ENCODE data around the gene ACTA1.

Gene ACTA1

GRCh38 chr1:229385853-229386456, 47.9 kb downstream of the ACTA1 start:
- no peak for ATAC-seq (ENCODE audit: low read depth)
- H3K4me3 Mint-ChIP-seq = no peak overlapping the region
- peaks cover 1% of the 10 kb centered on the region for H3K36me3 Mint-ChIP-seq
- H3K4me1 Mint-ChIP-seq = peaks cover 2% of the 10 kb centered on the region
- DNase-seq (ENCODE audit: low spot score in 2 of 2) = no peak
- H3K9me3 Mint-ChIP-seq = no peaks in the 10 kb centered on the region
- peaks cover 15% of the 10 kb centered on the region for H3K27me3 Mint-ChIP-seq
- no peak overlapping the region for H3K27ac Mint-ChIP-seq

- no peak overlapping the region for H3K27ac Mint-ChIP-seq
Measured at GRCh38 chr1:229384822-229385221, 49.1 kb downstream of the ACTA1 start.

GRCh38 chr1:229383961-229384360, 49.9 kb downstream of the ACTA1 start:
- DNase-seq (ENCODE audit: low spot score in 2 of 2) (no peak), ATAC-seq (ENCODE audit: low read depth) (no peak)
- Mint-ChIP-seq H3K36me3 (no peaks in the 10 kb centered on the region), H3K9me3 (no peaks in the 10 kb centered on the region), H3K4me3 (no peak overlapping the region), H3K27ac (no peak overlapping the region), H3K4me1 (peaks cover 2% of the 10 kb centered on the region), H3K27me3 (peaks cover 16% of the 10 kb centered on the region)

More at GRCh38 chr1:229384822-229385221, 49.1 kb downstream of the ACTA1 start:
- ATAC-seq (ENCODE audit: low read depth) (no peak), DNase-seq (ENCODE audit: low spot score in 2 of 2) (no peak)
- Mint-ChIP-seq H3K9me3 (no peaks in the 10 kb centered on the region), H3K4me3 (no peak overlapping the region), H3K27me3 (peaks cover 15% of the 10 kb centered on the region), H3K4me1 (peaks cover 2% of the 10 kb centered on the region), H3K36me3 (no peaks in the 10 kb centered on the region)

- Mint-ChIP-seq H3K4me3 (no peak overlapping the region), H3K27ac (no peak overlapping the region), H3K36me3 (no peaks in the 10 kb centered on the region), H3K27me3 (peaks cover 16% of the 10 kb centered on the region), H3K4me1 (peaks cover 2% of the 10 kb centered on the region), H3K9me3 (no peaks in the 10 kb centered on the region)
- ATAC-seq (ENCODE audit: low read depth) (no peak), DNase-seq (ENCODE audit: low spot score in 2 of 2) (no peak)
Measured at GRCh38 chr1:229383188-229383587, 50.7 kb downstream of the ACTA1 start.

Data from memory B cell (primary cell).